HepG2 (cell line): ENCODE measurements around the gene HELZ.

ENCODE experiments used
- CREB1 ChIP-seq, 2 experiments: fragments of 450-650 bp in 1 of 2; IDR thresholded peaks; 2 replicates each; pipeline ENCODE4 v1.6.1; 2016 to 2017; ENCODE audit warnings: control low read depth in 1 of 2, mild to moderate bottlenecking in 1 of 2, missing compliant biosample characterization in 1 of 2, missing genetic modification characterization in 1 of 2
- CTCF ChIP-seq: sonication (generic); formaldehyde crosslinking; IDR thresholded peaks from 2 replicates; pipeline ENCODE4 v1.5.0; 2020; ENCODE audit warnings: mild to moderate bottlenecking, missing genetic modification reagents, moderate library complexity
- EZH2 ChIP-seq: conservative IDR thresholded peaks from 2 replicates; pipeline ENCODE4 v1.6.1; 2012; ENCODE audit warnings: mild to moderate bottlenecking, low read depth, low read length, moderate library complexity
- MXI1 ChIP-seq: IDR thresholded peaks from 3 replicates; pipeline ENCODE4 v1.6.1; 2012; ENCODE audit warnings: low read depth, low read length, inconsistent platforms, borderline replicate concordance
- MZF1 ChIP-seq: sonication (generic); formaldehyde crosslinking; IDR thresholded peaks from 2 replicates; pipeline ENCODE4 v1.8.1; 2023; ENCODE audit warnings: mild to moderate bottlenecking, missing genetic modification reagents, borderline replicate concordance
- RCOR2 ChIP-seq: IDR thresholded peaks from 2 replicates; pipeline ENCODE4 v1.6.1; 2016; ENCODE audit warnings: missing biosample characterization, missing genetic modification reagents
- ZMYM2 ChIP-seq: sonication (generic); formaldehyde crosslinking; IDR thresholded peaks from 2 replicates; pipeline ENCODE4 v1.8.0; 2022; ENCODE audit warnings: mild to moderate bottlenecking, missing genetic modification reagents
- ZNF124 ChIP-seq: sonication (generic); formaldehyde crosslinking; IDR thresholded peaks from 2 replicates; pipeline ENCODE4 v1.4.0; 2020; ENCODE audit warnings: missing genetic modification reagents
- ZNF7 ChIP-seq: IDR thresholded peaks from 2 replicates; pipeline ENCODE4 v1.6.1; 2016; ENCODE audit warnings: missing biosample characterization, missing genetic modification reagents
- ZNF883 ChIP-seq: sonication (generic); formaldehyde crosslinking; IDR thresholded peaks from 2 replicates; pipeline ENCODE4 v1.5.1; 2020; ENCODE audit warnings: mild to moderate bottlenecking, missing genetic modification reagents; ENCODE audit errors: not compliant biosample characterization

DNA sequence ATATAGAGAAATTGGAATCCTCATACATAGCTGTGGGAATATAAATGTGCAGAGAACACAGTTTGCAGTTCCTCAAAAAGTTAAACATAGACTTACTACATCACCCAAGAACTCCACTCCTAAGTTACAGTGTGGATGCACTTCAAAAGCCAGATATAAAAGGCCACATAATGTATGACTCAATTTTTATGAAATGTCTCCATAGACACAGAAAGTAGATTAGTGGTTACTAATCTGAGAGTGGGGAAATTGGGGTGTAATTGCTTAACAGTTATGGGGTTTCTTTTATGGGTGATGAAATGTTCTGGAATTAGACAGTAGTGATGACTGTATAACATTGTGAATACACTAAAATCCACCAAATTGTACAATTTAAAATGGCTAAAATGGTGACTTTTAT lies 139.8 kb downstream of the HELZ start:
- TF ChIP-seq RCOR2 (CRISPR knock-in tag) (no peak), ZMYM2 (CRISPR knock-in tag) (no peak), MZF1 (CRISPR knock-in tag) (no peak), ZNF7 (CRISPR knock-in tag) (no peak), CTCF (no peak), EZH2 (no peak), MXI1 (no peak), ZNF124 (CRISPR knock-in tag) (no peak), ZNF883 (CRISPR knock-in tag) (no peak), CREB1 (IDR thresholded peaks at IDR 0.05) (no peak), CREB1 (CRISPR knock-in tag; IDR thresholded peaks at IDR 0.05) (no peak)
